HepG2 (cell line): ENCODE results near the gene TGM2. TPM values are rescaled to one million over a fixed set of nuclear protein-coding genes. Genes with fewer than 3 reads are reported as not detected.

Experiments
- CEBPZ ChIP-seq: IDR thresholded peaks from 2 replicates; pipeline ENCODE4 v1.6.1; 2012; ENCODE audit warnings: low read length, improper control_type of control experiment
- HOXA9 ChIP-seq: sonication (generic); formaldehyde crosslinking; IDR thresholded peaks from 2 replicates; pipeline ENCODE4 v1.8.1; 2022; ENCODE audit warnings: missing genetic modification reagents, mild to moderate bottlenecking, moderate library complexity, borderline replicate concordance
- JUNB ChIP-seq: sonication (generic); formaldehyde crosslinking; IDR thresholded peaks from 2 replicates; pipeline ENCODE4 v1.8.0; 2022; ENCODE audit warnings: missing genetic modification reagents, mild to moderate bottlenecking, borderline replicate concordance
- MED13 ChIP-seq: sonication (generic); formaldehyde crosslinking; IDR thresholded peaks from 2 replicates; pipeline ENCODE4 v1.5.0; 2020; ENCODE audit warnings: missing genetic modification reagents
- NONO ChIP-seq, 2 experiments: fragments of 450-650 bp in 1 of 2; sonication (generic) in 1 of 2; formaldehyde crosslinking in 1 of 2; IDR thresholded peaks in 1 of 2; conservative IDR thresholded peaks in 1 of 2; 2 replicates each; pipeline versions ENCODE4 v1.6.1 to v1.8.0; 2017 to 2022; ENCODE audit warnings: mild to moderate bottlenecking in 1 of 2, missing genetic modification reagents in 1 of 2, moderate library complexity in 1 of 2
- RCOR2 ChIP-seq: IDR thresholded peaks from 2 replicates; pipeline ENCODE4 v1.6.1; 2016; ENCODE audit warnings: missing biosample characterization, missing genetic modification reagents
- REXO4 ChIP-seq: sonication (generic); formaldehyde crosslinking; IDR thresholded peaks from 2 replicates; pipeline ENCODE4 v1.8.0; 2022; ENCODE audit warnings: missing genetic modification reagents, mild to moderate bottlenecking, borderline replicate concordance
- RFXAP ChIP-seq: sonication (generic); formaldehyde crosslinking; IDR thresholded peaks from 2 replicates; pipeline ENCODE4 v1.4.0; 2020; ENCODE audit warnings: missing genetic modification reagents, borderline replicate concordance
- SP5 ChIP-seq: IDR thresholded peaks from 2 replicates; pipeline ENCODE4 v1.6.1; 2016; ENCODE audit warnings: low read depth, borderline replicate concordance
- TFDP1 ChIP-seq: IDR thresholded peaks from 2 replicates; pipeline ENCODE4 v1.6.1; 2016; ENCODE audit warnings: missing compliant biosample characterization, missing genetic modification reagents, borderline replicate concordance
- ZBTB40 ChIP-seq, 2 experiments: fragments of 450-650 bp in 1 of 2; sonication (generic) in 1 of 2; formaldehyde crosslinking in 1 of 2; IDR thresholded peaks; 2 replicates each; pipeline versions ENCODE4 v1.6.1 to v1.8.0; 2016 to 2022; ENCODE audit warnings: antibody characterized with exemption in 1 of 2, mild to moderate bottlenecking in 1 of 2, missing genetic modification reagents in 1 of 2
- ZKSCAN8 ChIP-seq: IDR thresholded peaks from 2 replicates; pipeline ENCODE4 v1.6.1; 2016; ENCODE audit warnings: borderline replicate concordance, missing genetic modification reagents, missing compliant biosample characterization
- ZNF44 ChIP-seq: sonication (generic); formaldehyde crosslinking; IDR thresholded peaks from 2 replicates; pipeline ENCODE4 v1.5.1; 2020; ENCODE audit warnings: mild to moderate bottlenecking, missing genetic modification reagents
- ZNF781 ChIP-seq: sonication (generic); formaldehyde crosslinking; IDR thresholded peaks from 2 replicates; pipeline ENCODE4 v1.5.1; 2020; ENCODE audit warnings: borderline replicate concordance, mild to moderate bottlenecking, missing genetic modification reagents; ENCODE audit errors: not compliant biosample characterization
- ZNF782 ChIP-seq: sonication (generic); formaldehyde crosslinking; IDR thresholded peaks from 2 replicates; pipeline ENCODE4 v1.4.0; 2020; ENCODE audit warnings: missing genetic modification reagents, mild to moderate bottlenecking, borderline replicate concordance
- ZSCAN20 ChIP-seq: sonication (generic); formaldehyde crosslinking; IDR thresholded peaks from 2 replicates; pipeline ENCODE4 v1.4.0; 2020; ENCODE audit warnings: missing genetic modification reagents, mild to moderate bottlenecking, borderline replicate concordance
- polyA plus RNA-seq, 8 experiments: library from polyadenylated mRNA; depleted of rRNA in 3 of 8; stranded (reverse) in 7 of 8; unstranded in 1 of 8; fragments of >200 nt; fragmentation: Illumina TruSeq in 4 of 8; extraction: Trizol in 4 of 8; gene quantifications; 2 replicates each; pipeline versions ENCODE4 v1.2.1 to v1.2.3, GENCODE V29; 2011 to 2016; ENCODE audit warnings: low read depth in 4 of 8, missing spikeins in 1 of 8, mixed read lengths in 1 of 8; ENCODE audit not compliant: insufficient read depth in 1 of 8
- total RNA-seq, 5 experiments: library from RNA; depleted of rRNA; stranded (reverse); fragments of >200 nt; fragmentation: Illumina TruSeq; extraction: Trizol; gene quantifications; 2 replicates each; pipeline ENCODE4 v1.2.3, GENCODE V29; 2016; ENCODE audit warnings: low read depth in 1 of 5

The TGM2 gene
- total and polyA plus RNA-seq, 2 of the 13 experiments (the other 11 are each of a cell fraction or from before 2014, with no cell fraction given) = 4.2 to 46.4 TPM

- TF ChIP-seq CEBPZ (no peak), NONO (IDR thresholded peaks at IDR 0.05) (no peak), NONO (CRISPR knock-in tag; conservative IDR thresholded peaks at IDR 0.05) (peak; percentile 99), JUNB (no peak), MED13 (no peak), ZSCAN20 (no peak), SP5 (CRISPR knock-in tag) (peak; percentile 99), ZNF781 (CRISPR knock-in tag) (no peak), ZBTB40 (IDR thresholded peaks at IDR 0.05) (no peak), ZBTB40 (CRISPR knock-in tag; IDR thresholded peaks at IDR 0.05) (peak; percentile 62), TFDP1 (CRISPR knock-in tag) (peak; percentile 92), ZNF782 (peak; percentile 96), RCOR2 (CRISPR knock-in tag) (peak; percentile 99), HOXA9 (CRISPR knock-in tag) (0 out of 2 replicates have a peak, but pooled peaks have one; percentile 23), REXO4 (no peak), ZNF44 (CRISPR knock-in tag) (no peak; the same call in 1 of the 2 replicates), ZKSCAN8 (peak; percentile 97), RFXAP (CRISPR knock-in tag) (peak; percentile 96)
Observed at GRCh38 chr20:38143238-38143645, 21.8 kb downstream of the TGM2 start (continued).
